Gastroesophageal sphincter (tissue), 3 donors: ENCODE measurements around the gene PACS1.
"Not testable (repeated sequence)": the region's sequence is repeated elsewhere in the genome, so short reads cannot be mapped to it uniquely, and the experiment has no call there.

Experiments used
- CTCF ChIP-seq, 4 experiments: fragments of 200-600 bp in 2 of 4; fragments of 450-650 bp in 2 of 4; sonication (generic) in 1 of 4; IDR thresholded peaks; one replicate each; pipeline ENCODE4 v1.5.1; 2017 to 2019; ENCODE audit warnings: antibody characterized with exemption in 4 of 4, mild to moderate bottlenecking in 2 of 4, moderate library complexity in 2 of 4
- EP300 ChIP-seq: sonication (generic); formaldehyde crosslinking; IDR thresholded peaks from one replicate; pipeline ENCODE4 v1.6.1; 2017; ENCODE audit warnings: antibody characterized with exemption, mild to moderate bottlenecking

GRCh38 chr11:66253081-66253480 is 183.0 kb downstream of the PACS1 start:
- not testable (repeated sequence) for TF ChIP-seq CTCF (IDR thresholded peaks at IDR 0.05); EP300
